Measurements from ENCODE around the gene NOL3.

Gene NOL3

DNA sequence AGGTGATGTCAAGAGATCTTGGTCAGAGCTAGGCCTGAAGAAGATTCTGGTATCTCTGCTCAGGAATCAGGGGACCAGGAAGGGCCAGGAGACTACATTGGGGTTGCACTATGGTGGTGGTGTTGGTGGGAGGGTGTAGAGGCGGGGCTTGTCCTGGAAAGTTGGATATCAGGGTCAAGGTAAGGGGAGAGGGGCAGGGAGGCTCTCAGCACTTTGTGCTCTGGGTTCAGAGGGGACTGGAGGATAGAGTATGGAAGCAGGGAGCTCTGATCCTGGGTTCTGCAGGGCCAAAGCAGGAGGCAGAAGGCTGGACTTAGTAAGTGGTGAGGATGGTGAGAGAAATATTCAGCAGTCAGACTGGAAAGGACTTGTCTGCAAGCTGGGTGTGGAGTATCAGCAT is 3.0 kb downstream of the NOL3 start:
- DNase-seq: no peak

DNA sequence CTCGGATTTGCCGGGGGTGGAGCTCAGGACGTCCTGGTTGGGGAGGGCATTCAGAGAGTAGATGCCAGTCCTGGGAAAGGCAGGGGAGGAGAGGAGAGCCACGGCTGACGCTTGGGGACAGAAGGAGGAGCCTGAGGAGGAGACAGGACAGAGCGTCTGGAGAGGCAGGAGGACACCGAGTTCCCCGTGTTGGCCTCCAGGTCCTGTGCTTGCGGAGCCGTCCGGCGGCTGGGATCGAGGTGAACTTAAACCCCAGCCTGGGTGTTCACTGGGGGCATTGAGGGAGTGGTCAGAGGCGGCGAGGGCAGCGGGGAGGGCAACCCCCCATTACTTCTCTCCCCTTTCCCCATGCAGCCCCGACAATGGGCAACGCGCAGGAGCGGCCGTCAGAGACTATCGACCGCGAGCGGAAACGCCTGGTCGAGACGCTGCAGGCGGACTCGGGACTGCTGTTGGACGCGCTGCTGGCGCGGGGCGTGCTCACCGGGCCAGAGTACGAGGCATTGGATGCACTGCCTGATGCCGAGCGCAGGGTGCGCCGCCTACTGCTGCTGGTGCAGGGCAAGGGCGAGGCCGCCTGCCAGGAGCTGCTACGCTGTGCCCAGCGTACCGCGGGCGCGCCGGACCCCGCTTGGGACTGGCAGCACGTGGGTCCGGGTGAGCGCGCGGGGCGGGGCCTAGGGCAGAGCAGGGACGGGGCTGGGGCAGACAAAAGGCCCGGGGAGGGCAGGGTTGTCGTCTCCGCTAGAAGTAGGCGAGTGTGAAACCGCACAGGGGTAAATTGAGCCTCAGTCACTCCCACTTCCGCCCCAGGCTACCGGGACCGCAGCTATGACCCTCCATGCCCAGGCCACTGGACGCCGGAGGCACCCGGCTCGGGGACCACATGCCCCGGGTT is 3.7 kb downstream of the NOL3 start:
- peak; percentile 73 for DNase-seq

DNA sequence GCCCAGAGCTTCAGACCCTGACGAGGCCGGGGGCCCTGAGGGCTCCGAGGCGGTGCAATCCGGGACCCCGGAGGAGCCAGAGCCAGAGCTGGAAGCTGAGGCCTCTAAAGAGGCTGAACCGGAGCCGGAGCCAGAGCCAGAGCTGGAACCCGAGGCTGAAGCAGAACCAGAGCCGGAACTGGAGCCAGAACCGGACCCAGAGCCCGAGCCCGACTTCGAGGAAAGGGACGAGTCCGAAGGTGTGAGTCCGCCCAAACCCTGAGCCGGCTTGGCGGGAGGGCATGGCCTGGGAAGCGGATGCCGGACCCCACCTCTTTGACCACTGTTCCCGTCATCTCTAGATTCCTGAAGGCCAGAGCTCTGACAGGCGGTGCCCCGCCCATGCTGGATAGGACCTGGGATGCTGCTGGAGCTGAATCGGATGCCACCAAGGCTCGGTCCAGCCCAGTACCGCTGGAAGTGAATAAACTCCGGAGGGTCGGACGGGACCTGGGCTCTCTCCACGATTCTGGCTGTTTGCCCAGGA is 4.4 kb downstream of the NOL3 start:
- no peak for DNase-seq

DNA sequence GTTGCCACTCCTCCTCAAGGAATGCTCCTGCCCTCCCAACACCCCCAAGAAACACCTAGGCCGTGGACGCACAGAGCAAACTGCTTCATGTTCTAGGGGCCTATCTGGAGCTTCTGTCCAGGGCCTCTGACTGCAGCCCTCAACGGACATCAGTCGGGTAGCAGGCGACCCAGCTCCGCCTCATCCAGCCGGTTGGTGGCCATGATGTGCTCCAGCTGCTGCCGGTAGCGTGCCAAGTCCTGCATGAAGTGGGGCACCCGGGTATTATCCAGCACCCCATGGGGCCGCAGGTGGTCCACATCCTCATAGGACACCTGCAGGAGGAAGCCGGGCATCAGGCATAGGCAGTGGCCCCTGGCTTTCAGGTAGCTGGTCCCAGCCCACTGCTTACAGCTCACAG is 6.3 kb downstream of the NOL3 start:
- no peak for DNase-seq

DNA sequence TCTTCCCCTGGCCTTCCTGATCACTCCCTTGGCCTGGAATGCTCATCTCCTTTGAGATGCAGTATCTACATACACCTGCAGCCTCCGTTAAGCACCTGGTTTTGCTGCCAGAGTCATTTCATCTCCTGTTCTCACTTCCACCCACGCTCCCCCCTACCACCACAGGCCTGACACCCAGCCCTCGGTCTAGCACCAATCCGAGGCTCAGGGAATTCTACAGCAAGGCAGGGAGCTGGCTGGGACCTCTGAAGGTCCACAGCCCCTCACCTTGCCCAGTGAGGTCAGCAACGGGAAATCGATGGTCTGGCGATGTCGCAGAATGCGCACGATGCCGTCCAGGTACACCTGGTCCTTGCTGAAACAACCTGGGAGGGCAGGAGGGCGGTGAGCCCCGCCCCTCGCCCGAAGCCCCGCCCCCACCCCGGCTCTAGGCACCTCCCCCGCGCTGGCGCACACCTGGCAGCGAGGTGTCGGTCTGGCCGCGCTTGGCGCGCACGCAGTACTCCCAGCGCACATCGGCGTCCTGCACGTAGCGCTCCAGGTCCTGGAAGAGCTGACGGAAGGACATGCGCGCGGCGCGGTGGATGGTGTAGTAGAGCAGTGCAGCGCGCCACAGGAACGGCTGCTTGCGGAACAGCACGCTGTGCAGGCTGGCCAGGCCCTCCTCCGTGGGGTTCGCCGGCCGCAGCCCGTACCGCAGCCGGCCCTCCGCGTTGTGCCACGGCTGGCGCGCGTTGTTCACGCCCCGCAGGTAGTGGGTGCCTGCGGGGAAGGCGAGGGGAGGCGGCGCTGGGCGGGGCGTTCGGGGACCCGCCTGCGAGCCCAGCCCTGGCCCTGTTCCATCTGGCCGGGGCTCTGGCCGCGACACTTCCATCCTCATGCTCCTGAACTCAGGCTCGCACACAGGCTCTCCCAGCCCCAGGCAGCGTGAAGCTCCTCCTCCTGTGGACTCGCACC is 7.7 kb downstream of the NOL3 start:
- peak; percentile 71 for DNase-seq

DNA sequence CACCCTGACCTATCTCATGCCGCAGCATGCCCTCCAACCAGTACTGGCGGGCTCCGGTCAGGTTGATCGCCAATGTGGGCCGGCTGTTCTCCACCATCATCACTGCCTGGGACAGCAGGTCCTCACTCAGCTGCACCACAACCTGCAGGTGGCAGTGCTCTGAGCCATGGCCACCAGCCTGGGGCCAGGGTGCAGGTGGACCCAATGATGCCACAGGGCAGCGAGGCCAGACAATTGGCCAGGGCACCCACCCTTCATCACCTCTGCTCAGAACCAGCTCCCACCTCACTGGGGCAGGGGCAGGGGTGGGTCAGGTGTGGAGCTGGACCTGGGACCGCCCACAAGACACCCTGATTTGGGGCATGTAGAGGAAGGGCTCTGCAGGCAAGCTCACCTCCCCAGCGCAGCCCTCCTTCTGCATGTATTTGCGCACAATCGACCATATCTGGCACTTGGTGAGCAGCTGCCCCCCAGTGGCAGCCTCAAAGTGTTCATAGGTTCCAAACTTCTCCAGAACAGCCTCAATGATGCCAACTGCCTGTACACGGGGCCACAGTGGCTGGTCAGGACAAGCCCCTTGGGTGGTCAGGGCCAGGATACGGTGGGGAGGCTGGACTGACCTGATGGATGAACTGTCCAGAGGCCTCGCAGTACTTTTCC is 9.2 kb downstream of the NOL3 start:
- no peak for DNase-seq

DNA sequence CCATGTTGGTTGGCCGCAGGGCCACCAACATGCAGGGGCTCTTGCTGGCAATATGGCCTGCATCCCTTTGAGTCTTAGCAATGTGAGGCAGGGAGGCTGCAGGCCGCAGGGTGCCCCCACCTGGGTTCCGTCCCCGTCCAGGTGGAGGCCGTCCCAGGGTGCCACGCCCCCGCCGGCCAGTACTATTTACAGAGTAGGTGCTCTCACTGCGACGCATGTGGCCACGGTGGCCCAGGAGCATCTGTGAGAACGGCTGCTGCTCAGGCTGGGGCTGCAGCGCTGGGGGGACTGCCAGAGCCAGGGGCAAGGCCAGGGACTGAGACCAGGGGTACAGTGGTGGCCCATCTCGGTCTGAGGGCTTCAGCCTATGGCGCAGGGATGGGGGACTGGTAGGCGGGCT is 9.8 kb downstream of the NOL3 start:
- no peak for DNase-seq

DNA sequence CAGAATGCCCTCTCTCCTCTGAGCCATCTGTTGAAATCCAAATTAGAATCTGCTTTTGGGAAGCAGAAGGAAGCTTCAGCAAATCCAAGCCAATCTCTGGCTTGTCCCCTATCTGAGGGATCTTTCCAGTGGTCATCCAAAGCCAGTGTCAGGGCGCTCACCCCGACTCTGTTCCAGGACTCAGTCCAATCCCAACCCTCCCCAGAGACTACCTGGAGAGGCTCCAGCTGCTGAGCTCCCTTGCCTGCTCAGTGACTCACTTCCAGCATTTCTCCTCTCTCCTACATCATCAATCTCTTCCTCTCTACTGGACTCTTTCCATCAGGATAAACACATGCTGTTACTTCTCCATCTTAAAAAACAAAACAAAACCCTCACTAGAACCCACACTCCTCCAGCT is 11.0 kb downstream of the NOL3 start:
- DNase-seq: no peak

DNA sequence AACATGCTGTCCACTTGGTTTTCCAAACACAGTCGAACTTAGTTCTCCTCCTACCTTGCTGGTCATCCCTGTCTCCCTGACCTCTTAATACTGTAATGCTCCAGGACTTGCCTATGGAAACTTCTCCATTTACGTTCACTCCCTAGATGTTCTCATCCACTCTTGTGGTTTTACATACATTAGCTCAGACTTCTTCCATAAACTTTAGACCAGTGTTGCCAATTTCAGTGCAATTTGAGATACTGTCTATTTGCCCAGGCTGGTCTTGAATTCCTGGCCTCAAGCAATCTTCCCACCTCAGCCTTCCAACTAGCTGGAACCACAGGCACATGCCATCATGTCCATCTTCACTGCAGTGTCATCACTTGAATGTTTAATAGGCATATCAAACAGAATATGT is 11.9 kb downstream of the NOL3 start:
- DNase-seq: no peak

DNA sequence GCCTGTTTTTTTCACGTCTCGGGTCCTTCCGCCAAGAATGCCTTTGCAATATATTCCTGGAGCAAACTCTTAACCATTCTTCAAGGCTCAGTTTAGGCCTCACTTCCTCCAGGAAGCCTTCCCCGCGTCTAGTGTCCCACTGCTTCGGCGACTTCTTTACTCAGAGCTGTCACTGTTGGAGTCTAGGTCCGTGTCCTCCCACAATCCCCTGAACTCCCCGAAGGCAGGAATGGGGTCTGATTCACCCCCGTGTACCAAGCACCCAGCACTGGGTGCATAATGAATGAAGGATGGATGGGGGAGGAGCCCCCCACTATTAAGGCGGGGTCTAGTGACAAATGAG is 12.9 kb downstream of the NOL3 start:
- no peak for DNase-seq

DNA sequence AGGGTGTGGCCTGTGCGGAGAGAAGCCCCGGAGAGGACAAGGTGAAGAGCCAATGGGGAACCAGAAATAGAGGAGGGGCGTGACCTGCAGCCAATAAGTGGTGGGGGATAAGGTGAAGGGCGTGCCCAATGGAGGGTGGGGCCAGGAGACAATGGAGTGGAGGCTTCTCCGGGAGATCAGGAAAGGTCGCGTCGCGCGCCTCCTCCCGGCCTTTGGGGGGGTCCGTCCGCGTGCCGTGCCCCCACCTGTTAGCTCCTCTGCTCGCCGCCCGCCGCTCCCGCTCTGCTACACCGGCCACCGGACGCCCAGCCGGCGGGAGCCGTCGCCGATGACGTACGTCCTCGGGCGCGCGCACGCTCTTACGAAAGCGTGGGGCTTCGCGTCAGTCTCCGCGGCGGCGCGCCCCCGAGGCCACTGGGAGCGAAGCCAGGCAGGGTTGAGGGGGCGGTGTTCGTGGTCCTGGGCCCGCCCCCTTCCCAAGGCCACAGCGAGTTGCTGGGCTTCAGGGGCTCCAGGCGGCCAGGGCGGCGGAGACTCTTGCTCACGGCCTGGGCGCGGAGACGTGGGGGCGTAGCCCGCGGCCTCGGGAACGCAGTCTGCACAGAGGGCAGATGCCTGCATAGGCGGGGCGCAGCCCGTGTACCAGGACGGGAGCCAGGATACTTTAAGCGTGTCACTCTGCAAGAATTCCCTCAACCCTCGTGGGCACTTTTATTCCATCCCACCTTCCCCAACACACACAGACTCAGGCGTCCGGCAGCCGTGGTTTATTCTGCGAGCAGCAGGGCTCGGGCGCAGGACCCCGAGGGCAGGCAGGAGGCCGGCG is 13.5 kb downstream of the NOL3 start, which contains the start of gene MATCAP1:
Gene MATCAP1 (minus strand): TSS at position 337 of the 826 bp plus-strand sequence. CDS start 3,353 bp downstream, outside the sequence.
- DNase-seq: peak; percentile 95

DNA sequence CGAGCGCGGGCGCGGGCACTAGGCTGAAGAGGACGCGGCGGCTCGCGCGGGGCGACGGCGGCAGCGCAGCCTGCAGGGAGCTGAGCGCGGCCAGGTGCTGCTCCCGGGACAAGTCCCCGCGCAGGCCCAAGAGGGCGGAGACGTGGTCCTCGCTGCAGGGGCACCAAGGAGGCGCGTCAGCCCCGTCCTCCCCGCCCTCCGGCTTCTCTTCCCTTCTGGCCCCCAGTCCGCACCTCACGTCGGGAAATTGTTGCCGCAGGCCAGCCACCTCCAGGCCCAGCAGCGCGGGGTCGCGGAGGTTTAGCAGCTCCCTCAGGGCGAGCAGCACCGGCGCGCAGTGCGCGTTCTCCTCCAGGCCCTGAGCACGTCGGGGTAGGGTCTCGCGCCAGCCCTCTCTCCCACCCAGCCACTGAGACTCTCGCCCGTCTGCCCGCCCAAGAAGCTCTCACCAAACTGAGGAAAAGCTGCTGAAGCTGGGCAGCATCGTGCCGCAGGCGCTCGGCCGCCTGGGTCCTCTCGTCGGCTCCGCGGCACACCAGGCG is 14.2 kb downstream of the NOL3 start:
- no peak for DNase-seq

DNA sequence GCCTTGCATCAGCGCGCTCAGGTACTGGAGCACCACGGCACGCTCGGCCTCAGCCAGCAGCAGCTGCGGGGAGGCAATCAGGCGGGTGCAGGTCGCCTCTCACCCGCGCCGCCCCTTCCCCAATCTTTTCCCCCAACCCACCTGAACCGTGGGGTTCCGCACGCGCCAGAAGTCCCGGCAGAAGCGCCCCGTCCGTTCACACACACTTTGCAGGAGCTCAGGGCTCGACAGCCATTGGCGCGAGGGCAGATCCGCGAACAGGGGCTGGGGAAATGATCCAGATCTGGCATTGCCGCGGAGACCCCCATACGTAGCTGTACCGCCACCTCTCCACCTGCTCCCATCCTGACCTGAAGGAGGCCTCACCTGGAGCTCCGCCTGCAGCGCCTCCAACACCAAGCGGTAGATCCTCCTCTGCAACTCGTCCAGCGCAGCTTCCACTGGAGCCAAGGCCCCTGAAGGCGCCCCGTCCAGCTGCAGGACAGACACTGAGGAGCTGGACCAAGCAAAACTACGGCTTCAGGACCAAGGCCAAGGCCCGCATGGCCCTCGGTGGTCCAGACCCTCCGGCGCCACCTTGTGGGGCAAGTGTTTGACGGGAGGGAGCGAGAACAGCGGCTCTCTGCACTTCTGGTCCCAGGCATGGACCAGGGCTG is 14.8 kb downstream of the NOL3 start:
- DNase-seq: peak; percentile 92

DNA sequence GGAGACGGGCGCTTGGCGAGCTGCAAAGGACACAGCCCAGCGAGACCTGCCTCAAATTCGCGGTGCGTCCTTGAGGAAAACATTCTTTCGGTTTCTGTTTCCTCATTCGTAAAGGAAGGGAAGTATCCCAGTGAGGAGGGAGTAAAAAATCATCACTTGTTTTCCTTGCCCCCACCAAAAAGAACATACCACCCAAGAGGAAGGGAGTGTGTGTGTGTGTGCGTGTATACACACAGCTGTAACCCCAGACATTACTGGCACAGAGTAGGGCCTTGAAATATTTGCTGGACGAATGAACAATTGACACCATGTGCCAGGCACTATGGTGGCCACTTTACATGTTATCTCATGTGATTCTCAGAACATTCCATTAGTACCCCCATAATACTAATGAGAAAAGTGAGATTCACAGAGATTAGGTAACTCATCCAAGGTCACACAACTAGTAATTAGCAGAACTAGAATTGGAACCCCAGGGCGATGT is 15.4 kb downstream of the NOL3 start:
- no peak for DNase-seq

DNA sequence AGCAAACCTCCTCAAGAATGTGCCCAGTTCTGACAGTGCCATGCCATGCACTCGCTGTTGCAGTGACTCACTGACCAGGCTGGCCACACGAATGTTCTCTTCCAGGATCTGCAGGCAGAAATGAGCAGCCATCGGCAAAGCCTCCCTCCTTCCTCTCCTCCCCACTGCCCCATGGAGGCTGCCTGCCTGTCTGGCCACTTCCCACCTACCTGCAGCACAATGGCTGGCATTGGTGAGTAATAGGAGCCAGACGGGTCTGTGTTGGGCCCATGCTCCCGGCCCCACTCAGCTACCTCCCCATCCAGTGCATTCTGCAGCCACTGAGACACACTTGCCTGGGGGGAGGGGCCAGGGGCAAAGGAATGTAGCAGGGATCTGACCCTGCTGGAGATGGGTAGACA is 16.2 kb downstream of the NOL3 start:
- DNase-seq: no peak

DNA sequence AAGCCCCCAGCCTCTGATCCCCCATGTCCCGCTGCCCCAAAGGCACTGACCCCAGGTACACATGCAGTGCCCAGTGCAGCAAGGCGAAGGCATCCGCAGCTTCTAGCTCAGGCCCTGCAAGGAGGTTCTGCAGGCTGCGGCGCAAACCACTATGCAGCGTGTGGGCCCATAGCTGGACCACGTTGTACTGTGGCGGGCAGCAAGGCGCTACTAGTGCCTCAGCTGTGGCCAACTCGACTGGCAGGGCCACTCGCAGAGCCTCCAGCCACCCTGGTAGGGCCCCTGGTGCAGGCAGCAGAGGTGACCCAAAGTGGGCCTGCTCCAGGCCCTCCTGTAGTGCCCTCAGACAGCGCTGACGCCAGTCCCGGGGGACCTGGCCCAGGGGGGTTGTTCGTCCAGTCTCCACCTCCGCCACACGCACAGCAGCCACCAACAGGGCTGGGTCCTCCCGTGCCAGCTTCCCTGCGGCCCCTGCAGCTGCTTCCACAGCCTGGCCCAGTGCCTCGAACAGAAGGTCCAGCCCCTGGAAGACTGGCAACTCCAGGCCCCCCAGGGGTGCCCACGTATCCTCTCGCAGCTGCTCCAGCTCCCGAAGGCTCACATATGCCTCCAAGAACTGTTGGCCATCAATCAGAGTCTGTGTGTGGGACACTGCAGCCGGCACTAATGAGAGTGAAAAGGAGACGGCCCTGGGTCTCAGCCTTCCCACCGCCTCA is 17.0 kb downstream of the NOL3 start:
- DNase-seq: no peak

DNA sequence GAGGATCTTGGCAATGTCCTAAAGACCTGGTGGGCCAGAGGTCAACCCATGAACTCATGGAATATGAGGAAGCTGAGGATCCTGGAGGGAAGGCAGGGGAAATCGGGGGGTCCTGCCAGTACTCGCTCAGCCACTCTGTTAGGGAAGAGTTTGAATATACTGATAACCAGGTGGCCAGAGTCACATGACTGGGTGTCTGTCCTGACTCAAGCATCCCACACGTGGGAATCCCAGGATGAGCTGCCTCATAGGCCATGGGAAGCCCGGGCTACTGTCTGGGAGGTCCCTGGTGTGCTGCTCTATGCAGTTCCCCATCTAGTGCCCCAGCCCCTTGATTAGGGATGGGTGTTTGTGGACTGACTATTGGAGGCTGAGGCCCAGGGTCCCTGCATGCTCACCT is 18.0 kb downstream of the NOL3 start:
- DNase-seq: no peak

DNA sequence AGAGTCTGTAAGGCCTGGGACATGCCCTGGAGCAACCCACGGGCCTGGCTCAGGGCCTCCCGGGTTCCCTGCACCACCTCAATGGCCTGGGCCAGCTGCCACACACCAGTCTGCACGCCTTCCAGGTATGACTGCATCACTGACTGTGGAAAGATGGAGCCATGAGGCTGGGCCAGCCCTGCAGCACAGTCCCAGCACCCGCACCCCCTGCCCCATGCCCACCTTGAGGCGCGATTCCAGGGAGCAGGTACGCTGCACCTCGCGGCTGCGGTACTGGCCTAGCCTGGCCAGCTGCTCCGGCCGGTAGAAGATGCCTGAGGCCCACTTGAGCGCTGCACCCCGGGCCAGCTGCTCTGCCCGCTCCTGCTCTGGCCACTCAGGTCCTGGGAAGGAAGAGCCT is 18.5 kb downstream of the NOL3 start:
- no peak for DNase-seq

DNA sequence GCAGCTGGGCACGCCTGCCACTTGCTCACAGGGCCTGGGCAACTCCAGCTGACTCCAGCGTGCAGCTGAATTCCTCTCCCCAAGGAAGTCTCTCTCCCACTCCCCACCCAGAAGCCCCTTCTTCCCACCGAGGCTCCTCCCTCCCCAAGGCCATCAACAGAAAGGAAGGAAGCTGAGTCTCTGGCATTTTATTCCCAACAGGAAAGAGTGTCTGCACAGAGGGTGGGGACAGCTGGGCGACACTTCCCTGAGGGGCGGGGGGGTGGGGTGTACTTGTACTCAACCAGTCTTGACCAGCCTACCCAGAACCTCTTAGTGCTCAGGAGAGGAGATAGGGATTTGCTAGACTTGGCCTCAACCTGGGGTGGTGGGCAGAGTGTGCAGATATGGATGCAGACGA is 19.7 kb downstream of the NOL3 start, which contains the start of gene EXOC3L1:
Gene EXOC3L1 (minus strand): TSS at position 96 of the 400 bp plus-strand sequence. CDS start 460 bp downstream, outside the sequence.
- no peak for DNase-seq

Data from activated CD4-positive, alpha-beta T cell treated with anti-CD3 and anti-CD28 coated beads for 48 hours (primary cell).